Epithelial cell of umbilical artery (primary cell): Measurements from ENCODE around the gene RAB41. TPM values are rescaled to one million over a fixed set of nuclear protein-coding genes. Genes with fewer than 3 reads are reported as not detected.

Experiments used
- total RNA-seq: library from RNA; depleted of rRNA; stranded (reverse); fragments of >200 nt; gene quantifications from 2 replicates; pipeline ENCODE4 v1.2.3, GENCODE V29; 2014

Gene RAB41
- not detected in 2 replicates for total RNA-seq

DNA sequence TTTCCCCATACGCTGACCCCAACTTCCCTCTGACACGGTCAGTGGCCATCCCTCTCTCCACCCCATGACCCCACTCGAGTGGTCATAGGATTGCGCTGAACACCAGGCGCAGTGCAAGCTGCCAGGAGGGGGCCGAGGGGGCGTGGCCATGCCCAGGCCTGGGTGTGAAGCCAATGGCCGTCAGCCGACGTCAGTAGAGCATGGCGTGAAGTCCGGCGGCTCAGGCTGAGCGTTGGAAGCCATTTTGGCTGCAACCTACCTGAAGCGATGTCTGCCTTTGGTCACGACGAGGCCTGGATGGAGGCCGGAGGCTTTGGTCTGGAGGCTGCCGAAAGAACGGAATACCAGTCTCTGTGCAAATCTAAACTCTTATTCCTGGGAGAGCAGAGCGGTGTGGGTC lies at the start of gene RAB41:
Gene RAB41 (plus strand): TSS at position 222 of the 400 bp plus-strand sequence. CDS start 46 bp downstream, at position 268.

DNA sequence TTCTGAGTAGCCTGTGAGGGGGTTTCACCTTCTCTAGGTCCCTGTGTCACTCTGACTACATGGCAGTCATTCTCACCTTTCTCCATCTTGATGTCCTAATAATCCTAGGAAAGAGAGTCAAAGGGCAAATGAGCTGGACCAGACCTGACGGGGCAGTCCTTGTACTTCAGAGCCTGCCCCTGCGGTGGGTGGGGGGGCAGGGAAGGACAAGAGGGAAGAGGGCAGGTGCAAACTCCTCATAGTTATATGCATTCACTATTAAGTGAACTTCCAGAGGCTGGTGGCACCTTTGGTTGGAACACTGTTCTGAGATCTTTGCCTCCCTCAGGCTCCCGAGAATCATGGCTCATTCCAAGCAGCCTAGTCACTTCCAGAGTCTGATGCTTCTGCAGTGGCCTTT lies 47.6 kb upstream of the RAB41 start, which contains the start of gene AWAT1:
Gene AWAT1 (plus strand): TSS at position 301 of the 400 bp plus-strand sequence. CDS start 41 bp downstream, at position 342.

DNA sequence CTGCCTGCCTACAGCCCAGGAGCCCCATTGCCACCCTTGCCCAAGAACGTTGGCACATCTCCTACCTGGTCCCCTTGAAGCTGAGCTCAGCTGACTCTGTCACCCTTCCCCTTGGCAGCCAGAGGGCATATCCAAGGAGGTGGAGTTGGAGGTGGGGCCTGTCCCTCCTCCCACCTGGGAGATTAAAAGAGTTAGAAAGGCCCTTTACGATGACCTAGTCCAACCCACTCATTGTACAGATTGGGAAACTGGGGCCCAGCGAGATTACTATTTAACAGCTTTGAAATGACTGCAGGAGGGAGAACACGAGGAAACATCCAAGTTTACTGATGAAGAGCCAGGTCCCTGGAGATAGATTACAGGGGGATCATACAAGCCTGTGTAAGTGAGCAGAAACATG lies 21.9 kb upstream of the RAB41 start, which contains the start of gene P2RY4:
Gene P2RY4 (minus strand): TSS at position 101 of the 400 bp plus-strand sequence. CDS start 580 bp downstream, outside the sequence.

DNA sequence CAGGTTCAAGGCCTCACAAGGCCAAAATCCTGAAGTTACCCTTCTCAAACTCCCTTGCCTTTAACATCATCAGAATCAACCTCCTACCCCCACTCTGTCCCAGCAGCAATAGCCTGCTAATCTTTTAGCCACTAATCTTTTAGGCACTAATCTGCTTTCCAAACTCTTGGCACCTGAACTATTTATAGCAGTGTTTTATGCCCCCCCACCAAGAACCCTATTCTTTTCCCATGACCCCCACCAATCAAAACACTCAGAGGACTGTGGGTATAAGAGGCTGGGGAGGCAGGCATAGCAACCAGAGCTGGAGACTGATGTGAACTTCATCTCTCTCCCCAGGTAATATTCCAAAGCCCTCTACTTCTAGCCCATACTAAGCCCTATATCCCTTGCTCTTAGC lies 13.9 kb upstream of the RAB41 start, which contains the start of gene ARR3:
Gene ARR3 (plus strand): TSS at position 301 of the 400 bp plus-strand sequence. CDS start 1,052 bp downstream, outside the sequence.

DNA sequence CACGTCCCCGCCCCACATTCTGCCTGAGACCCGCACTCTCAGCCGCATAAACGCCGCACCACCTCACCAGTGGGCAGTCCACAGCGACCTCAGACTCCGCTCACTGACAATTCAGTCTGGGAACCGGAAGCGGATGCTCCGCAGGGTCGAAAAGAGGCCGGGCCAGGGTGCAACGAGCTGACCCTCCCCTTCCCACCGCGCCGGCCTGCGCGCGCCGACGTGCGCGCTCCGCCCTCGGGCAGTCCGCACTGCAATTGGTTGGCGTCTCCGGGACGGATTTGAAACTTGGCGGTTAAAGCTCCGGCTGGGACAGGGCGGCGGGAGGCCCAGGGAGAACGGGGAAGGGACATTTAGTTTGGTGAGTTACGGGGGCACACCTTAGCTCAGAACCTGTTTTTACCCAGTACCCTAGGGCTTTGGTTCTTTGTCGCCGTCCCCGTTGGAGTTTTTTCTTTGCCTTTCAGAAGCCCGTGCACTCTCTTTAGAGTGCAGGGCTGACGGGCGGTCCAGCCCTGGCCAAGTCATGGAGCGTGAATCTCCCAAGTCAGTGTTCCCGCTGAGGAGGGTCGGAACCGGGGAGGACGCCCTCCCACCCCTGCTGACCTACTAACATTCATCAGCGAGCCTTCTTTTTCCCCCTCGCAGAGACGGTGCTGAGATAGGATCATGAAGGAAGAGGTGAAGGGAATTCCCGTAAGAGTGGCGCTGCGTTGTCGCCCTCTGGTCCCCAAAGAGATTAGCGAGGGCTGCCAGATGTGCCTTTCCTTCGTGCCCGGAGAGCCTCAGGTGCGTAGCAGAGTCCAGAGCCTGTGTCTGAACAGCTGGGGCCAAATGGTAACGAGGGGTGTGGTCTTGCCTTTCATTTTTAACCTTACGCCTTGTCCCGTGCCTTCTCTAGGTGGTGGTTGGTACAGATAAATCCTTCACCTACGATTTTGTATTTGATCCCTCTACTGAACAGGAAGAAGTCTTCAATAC lies 8.1 kb downstream of the RAB41 start, which contains the start of the genes KIF4A and PDZD11:
Gene KIF4A (plus strand): TSS at position 312 of the 978 bp plus-strand sequence. CDS start 355 bp downstream, at position 667.
Gene PDZD11 (minus strand): TSS at position 135 of the 978 bp plus-strand sequence. CDS start 586 bp downstream, outside the sequence.

Other genes starting within 250 kb of the RAB41 start
- gene AWAT2, start 232.2 kb upstream of the RAB41 start, total RNA-seq: 0.32 and 1.2 TPM in 2 replicates
- not detected in 2 replicates for gene OTUD6A, start 219.7 kb upstream of the RAB41 start, total RNA-seq
- 66.3 and 75.0 TPM in 2 replicates for gene IGBP1, start 148.7 kb upstream of the RAB41 start, total RNA-seq
- gene DGAT2L6, start 104.7 kb upstream of the RAB41 start, total RNA-seq: not detected in 2 replicates
- not detected in 2 replicates for gene AWAT1, start 47.5 kb upstream of the RAB41 start, total RNA-seq
- gene P2RY4, start 22.0 kb upstream of the RAB41 start, total RNA-seq: not detected in 2 replicates
- not detected in 2 replicates for gene ARR3, start 13.8 kb upstream of the RAB41 start, total RNA-seq
- gene PDZD11, start 7.8 kb downstream of the RAB41 start, total RNA-seq: 39.6 and 43.0 TPM in 2 replicates
- 15.9 and 22.5 TPM in 2 replicates for gene KIF4A, start 7.9 kb downstream of the RAB41 start, total RNA-seq
- gene GDPD2, start 141.1 kb downstream of the RAB41 start, total RNA-seq: not detected in 2 replicates
- 1.3 and 2.9 TPM in 2 replicates for gene DLG3, start 162.7 kb downstream of the RAB41 start, total RNA-seq